Measurements from ENCODE around the gene TOX2.

DNA sequence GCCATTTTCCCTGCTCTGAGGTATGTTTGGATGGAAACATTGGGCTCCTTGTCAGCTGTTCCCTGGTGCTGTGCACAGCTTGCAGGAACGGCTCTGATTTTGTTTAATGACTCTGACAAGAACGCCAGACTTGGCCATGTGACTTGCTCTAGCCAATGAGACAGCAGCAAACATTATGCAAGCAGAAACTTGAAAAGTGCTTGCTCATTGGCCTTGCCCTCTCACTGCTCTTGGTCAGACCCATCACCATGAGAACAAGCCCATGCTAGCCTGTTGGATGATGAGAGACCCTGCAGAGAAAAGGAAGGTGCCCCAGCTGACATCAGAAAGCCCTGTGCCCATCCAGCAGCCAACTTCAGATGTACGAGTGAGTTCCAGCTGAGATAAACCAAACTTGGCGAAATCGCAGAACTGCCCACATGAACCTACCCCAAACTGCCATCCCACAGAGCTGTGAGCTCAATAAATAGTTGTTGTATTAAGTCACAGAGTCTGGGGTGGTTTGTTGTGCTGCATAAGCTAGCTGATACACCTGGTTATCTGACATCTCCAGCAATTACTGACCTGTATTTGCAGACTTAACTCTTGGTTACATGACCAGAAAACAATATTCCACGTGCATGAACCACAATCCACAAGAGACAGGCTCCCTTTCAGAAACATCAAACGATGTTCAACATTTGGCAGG is 175.5 kb downstream of the TOX2 start:
- TF ChIP-seq EZH2 (IDR thresholded peaks at IDR 0.05; ENCODE audit: borderline replicate concordance, low read length): no peak
- no peak for TF ChIP-seq CTCF (conservative IDR thresholded peaks at IDR 0.05 in 1 of 2, IDR thresholded peaks at IDR 0.05 in 1 of 2; ENCODE audit: extremely low read depth in 1 of 2, insufficient read depth in 1 of 2, low read depth in 1 of 2, low read length in 2 of 2)

Data from mammary epithelial cell (primary cell).